HG03196 (cell line): ENCODE results near the gene KPNB1.

Experiments used
- ATAC-seq: cut with Tn5 transposase; IDR thresholded peaks from one replicate; pipeline ENCODE4 v1.9.1; 2021; ENCODE audit not compliant: unreplicated experiment

Gene KPNB1

GRCh38 chr17:47711366-47712099, 61.8 kb downstream of the KPNB1 start:
- ATAC-seq, result no peak

- ATAC-seq, result no peak
These were observed 62.8 kb downstream of the KPNB1 start for GRCh38 chr17:47712330-47713023.

- ATAC-seq, result no peak
These were observed 64.4 kb downstream of the KPNB1 start for GRCh38 chr17:47713980-47714700.

GRCh38 chr17:47714773-47715396, 65.2 kb downstream of the KPNB1 start:
- ATAC-seq, result no peak

- no peak for ATAC-seq
These were observed 66.1 kb downstream of the KPNB1 start for GRCh38 chr17:47715669-47716325.

GRCh38 chr17:47716375-47716774, 66.7 kb downstream of the KPNB1 start:
- ATAC-seq, result no peak

GRCh38 chr17:47717261-47717697, 67.6 kb downstream of the KPNB1 start:
- ATAC-seq, result no peak

- ATAC-seq, result no peak
These were observed 68.4 kb downstream of the KPNB1 start for GRCh38 chr17:47717979-47718621.

- no peak for ATAC-seq
These were observed 69.1 kb downstream of the KPNB1 start for GRCh38 chr17:47718634-47719405.

- ATAC-seq, result no peak
These were observed 69.9 kb downstream of the KPNB1 start for GRCh38 chr17:47719411-47720152.

GRCh38 chr17:47720196-47720595, 70.5 kb downstream of the KPNB1 start:
- ATAC-seq, result no peak

GRCh38 chr17:47720754-47721533, 71.2 kb downstream of the KPNB1 start:
- ATAC-seq, result no peak

GRCh38 chr17:47721725-47722124, 72.0 kb downstream of the KPNB1 start:
- no peak for ATAC-seq

- no peak for ATAC-seq
These were observed 75.0 kb downstream of the KPNB1 start for GRCh38 chr17:47724705-47725104.

- no peak for ATAC-seq
These were observed 75.9 kb downstream of the KPNB1 start for GRCh38 chr17:47725446-47726111.

GRCh38 chr17:47726796-47727703, 77.3 kb downstream of the KPNB1 start:
- ATAC-seq, result no peak

GRCh38 chr17:47727704-47728036, 78.0 kb downstream of the KPNB1 start:
- ATAC-seq, result no peak
